IMR-90 (cell line): Measurements from ENCODE around the gene RAX2. TPM values are rescaled to one million over a fixed set of nuclear protein-coding genes. Genes with fewer than 3 reads are reported as not detected.

Experiments used
- ELK1 ChIP-seq: fragments of 150-350 bp; IDR thresholded peaks from 2 replicates; pipeline ENCODE4 v1.6.1; 2016; ENCODE audit warnings: low read depth, mild to moderate bottlenecking, low read length, moderate library complexity, borderline replicate concordance
- NFE2L2 ChIP-seq: fragments of 150-350 bp; IDR thresholded peaks from 2 replicates; pipeline ENCODE4 v1.6.1; 2016; ENCODE audit warnings: low read depth, mild to moderate bottlenecking, low read length
- polyA plus RNA-seq, 3 experiments: library from polyadenylated mRNA; depleted of rRNA; stranded (reverse); fragments of >200 nt; gene quantifications; 2 replicates each; pipeline ENCODE4 v1.2.3, GENCODE V29; 2012; ENCODE audit warnings: low replicate concordance in 1 of 3
- total RNA-seq: library from RNA; depleted of rRNA; stranded (reverse); fragments of >200 nt; gene quantifications from 2 replicates; pipeline ENCODE4 v1.2.3, GENCODE V29; 2012

Gene RAX2
- total and polyA plus RNA-seq, 2 of the 4 experiments (the other 2 are of a cell fraction): not detected

GRCh38 chr19:3761382-3762129 is 10.5 kb downstream of the RAX2 start, which contains the start of gene APBA3 (continued):
- TF ChIP-seq ELK1 (no peak), NFE2L2 (no peak)
